ENCODE results near the gene ZDHHC12. TPM values are rescaled to one million over a fixed set of nuclear protein-coding genes. Genes with fewer than 3 reads are reported as not detected.
"Not testable (repeated sequence)": the region's sequence is repeated elsewhere in the genome, so short reads cannot be mapped to it uniquely, and the experiment has no call there.

Gene ZDHHC12
- total RNA-seq, 1 donor from 2014 or later = 7.4 TPM

DNA sequence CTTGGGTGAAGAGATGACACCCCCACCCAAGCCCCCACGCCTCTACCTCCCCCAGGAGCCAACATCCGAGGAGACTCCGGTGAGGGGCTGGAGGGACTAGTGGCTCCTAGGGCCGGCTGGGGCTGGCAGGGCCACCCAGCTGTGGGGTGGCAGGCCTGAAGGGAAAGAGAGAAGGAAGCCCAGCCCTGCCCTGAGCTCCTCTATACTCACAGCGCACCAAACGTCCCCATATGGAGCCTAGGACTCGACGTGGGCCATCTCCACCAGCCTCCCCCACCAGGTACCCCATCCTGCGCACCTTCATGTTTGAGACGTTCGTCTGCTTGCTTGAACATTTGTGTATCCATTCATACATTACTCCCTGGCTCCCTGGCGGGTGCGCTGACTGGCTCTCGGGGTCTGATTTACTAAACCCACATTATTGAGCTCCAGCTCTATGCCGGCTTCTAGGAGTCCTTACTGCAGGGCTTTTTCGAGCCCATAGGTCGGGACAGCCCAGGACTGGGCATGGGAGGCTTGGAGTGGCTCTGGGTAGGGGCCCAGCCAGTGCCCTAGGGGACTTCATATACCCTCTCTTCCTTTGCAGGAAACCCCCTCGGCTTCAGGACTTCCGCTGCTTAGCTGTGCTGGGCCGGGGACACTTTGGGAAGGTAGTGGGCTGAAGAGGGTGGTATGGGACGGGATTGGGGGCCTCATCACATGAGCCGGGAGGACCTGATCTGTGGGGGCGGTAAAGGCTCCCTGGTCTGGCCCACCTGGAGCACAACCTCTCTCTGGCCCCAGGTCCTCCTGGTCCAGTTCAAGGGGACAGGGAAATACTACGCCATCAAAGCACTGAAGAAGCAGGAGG, 9.1 kb downstream of the ZDHHC12 start:
- DNase-seq (ENCODE audit: low spot score) = no peak
- intact Hi-C loops (cut with DNase I) = no loop called here

DNA sequence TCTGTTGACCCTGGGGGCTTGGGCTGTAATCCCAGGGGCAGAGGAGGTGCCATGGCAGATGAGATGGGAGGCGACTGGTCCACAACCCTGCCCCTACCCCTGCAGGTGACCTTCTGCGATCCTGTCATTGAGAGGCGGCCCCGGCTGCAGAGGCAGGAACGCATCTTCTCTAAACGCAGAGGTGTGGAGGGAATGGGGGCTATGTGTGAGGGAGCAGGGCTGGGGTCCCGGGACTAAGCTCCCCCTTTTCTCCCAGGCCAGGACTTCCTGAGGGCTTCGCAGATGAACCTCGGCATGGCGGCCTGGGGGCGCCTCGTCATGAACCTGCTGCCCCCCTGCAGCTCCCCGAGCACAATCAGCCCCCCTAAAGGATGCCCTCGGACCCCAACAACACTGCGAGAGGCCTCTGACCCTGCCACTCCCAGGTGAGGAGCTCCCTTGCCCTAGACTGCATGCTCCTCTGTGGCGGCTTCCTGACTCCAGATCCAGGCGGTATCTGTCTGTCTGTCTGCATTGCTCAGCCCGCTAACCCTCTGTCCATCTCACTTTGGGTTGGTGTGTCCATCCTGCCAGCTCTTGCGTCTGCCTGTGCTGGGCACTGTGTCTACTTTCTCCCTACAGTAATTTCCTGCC, 9.9 kb downstream of the ZDHHC12 start:
- DNase-seq (ENCODE audit: low spot score) = no peak
- intact Hi-C loops (cut with DNase I) = no loop called here

DNA sequence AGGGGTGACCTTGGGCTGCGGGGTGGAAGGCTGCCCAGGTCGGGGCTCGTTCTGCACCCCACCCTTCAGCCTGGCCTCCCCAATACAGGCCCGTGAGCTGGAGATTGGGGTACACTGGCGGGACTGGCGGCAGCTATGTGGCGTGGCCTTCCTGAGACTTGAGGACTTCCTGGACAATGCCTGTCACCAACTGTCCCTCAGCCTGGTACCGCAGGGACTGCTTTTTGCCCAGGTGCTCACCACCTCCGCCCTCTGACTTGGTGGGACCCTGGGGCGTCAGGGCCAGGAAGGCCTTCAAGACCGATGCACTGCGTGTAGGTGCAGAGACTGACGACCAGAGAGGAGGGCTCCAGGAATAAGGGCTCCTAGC, 10.5 kb downstream of the ZDHHC12 start:
- intact Hi-C loops (cut with DNase I) = no loop called here
- DNase-seq (ENCODE audit: low spot score) = peak; percentile 54

DNA sequence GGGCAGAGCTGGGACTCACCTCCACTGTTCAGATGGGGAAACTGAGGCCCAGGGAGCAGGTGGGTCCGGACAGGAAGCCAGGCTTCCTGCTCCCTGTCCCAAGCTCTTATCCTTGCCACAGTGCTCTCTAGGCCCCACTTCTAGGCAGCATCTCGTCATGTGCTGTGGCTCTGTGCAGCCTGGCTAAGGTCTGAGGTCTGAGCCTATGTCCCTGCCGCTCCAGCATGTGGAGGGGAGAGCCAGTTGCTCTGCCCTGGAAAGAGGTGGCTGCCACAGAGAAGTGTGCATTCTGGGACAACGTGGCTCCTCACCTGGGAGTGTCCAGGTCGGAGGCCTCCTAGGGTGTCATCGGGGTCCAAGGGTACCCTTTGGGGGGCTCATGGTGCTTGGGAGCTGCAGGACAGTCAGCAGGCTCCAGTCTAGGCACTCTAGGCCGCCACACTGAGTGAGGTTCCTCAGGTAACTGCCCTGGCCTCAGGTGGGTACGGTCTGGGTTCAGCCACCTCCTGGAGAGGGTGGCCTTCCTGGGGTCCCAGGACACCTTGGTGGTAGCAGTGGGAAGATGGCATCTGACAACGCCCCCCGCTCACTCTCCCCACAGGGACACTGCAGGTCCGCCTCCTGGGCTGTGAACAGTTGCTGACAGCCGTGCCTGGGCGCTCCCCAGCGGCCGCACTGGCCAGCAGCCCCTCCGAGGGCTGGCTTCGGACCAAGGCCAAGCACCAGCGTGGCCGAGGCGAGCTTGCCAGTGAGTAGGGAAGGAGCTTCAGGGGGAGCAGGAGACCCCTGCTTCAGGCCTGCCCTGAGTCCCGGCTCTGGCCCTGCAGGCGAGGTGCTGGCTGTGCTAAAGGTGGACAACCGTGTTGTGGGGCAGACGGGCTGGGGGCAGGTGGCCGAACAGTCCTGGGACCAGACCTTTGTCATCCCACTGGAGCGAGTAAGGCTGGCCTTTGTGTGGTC, 11.2 kb downstream of the ZDHHC12 start:
- DNase-seq (ENCODE audit: low spot score) = no peak
- intact Hi-C loops (cut with DNase I) = no loop called here

DNA sequence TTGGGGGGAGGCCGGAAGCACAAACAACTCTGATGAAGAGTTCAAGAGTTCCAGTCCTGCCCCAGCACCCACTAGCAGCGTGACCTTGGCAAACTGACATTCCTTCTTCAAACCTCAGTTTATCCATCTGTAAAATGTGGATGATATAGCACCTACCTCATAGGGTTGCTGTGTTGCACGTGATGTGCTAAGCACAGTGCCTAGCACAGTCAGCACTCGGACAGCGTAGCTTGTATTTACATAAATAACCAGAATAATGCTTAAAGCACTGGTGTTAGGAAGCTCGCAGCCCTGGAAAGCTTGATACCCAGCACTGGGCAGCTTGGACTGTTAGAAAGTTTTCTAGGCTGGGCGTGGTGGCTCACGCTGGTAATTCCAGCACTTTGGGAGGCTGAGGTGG, 16.5 kb downstream of the ZDHHC12 start:
- intact Hi-C loops (cut with DNase I) = no loop called here
- DNase-seq (ENCODE audit: low spot score) = no peak

DNA sequence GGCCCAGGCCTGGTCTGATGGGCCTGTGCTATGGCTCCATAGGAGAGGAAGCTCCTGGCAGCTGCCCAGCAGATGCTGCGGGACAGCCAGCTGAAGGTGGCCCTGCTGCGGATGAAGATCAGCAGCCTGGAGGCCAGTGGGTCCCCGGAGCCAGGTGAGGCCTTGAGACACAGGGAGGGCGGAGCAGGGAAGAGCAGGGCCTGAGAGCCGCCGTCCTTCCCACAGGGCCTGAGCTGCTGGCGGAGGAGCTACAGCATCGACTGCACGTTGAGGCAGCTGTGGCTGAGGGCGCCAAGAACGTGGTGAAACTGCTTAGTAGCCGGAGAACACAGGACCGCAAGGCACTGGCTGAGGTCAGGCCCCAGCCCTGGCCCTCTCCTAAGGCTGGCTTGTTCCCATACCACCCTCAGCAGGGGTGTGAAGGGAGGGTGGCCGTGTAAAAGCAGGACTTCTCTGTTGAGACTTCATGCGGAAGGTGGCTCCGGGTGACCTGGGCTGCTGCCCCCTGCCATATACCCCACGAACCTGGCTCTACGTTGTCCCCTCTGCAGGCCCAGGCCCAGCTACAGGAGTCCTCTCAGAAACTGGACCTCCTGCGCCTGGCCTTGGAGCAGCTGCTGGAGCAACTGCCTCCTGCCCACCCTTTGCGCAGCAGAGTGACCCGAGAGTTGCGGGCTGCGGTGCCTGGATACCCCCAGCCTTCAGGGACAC, 17.1 kb downstream of the ZDHHC12 start:
- DNase-seq (ENCODE audit: low spot score) = peak; percentile 66
- intact Hi-C loops (cut with DNase I) = no loop called here

DNA sequence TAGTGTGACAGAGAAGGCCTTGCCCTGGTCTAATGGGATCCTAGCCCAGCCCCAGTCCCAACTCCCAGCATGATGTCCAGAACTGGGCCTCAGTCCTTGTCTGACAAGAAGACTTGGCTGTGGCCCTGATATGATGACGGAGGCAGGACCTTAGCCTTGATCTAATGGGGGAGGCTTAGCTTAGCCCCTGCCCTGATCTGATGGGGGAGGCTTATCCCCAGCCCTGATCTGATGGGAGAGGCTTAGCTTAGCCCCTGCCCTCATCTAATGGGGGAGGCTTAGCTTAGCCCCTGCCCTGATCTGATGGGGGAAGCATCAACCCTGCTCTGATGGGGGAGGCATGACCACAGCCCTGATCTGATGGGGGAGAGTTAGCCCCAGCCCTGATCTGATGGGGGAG, 17.9 kb downstream of the ZDHHC12 start:
- intact Hi-C loops (cut with DNase I) = no loop called here
- DNase-seq (ENCODE audit: low spot score) = peak; percentile 49

DNA sequence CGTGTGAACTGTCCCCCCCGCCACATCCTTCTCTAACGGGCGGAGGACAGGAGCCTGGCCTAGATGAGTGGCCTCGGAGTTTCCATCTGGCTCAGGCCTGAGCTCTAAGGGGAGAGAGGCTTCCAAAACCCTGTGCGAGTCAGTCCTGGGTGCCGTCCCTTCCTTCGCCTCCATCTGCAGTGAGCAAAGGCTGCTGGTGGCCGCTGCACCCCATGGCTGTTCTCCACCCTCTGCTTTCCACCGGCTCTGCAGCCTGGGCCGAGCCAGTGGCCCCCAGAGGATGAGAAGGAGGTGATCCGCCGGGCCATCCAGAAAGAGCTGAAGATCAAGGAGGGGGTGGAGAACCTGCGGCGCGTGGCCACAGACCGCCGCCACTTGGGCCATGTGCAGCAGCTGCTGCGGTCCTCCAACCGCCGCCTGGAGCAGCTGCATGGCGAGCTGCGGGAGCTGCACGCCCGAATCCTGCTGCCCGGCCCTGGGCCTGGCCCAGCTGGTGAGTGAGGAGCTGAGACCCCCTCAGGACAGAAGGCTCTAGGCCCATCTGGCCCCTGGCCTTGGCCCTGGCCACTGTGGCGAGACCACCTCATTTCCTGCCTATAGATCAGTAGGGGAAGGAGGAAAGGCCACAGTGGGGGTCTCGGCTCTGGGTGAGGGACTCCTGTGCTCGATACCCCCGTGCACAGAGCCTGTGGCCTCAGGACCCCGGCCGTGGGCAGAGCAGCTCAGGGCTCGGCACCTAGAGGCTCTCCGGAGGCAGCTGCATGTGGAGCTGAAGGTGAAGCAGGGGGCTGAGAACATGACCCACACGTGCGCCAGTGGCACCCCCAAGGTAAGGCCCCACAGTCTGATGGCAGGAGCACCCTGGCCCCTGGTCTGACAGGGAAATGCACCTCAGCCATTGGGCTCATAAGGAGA, 18.6 kb downstream of the ZDHHC12 start:
- intact Hi-C loops (cut with DNase I) = no loop called here
- DNase-seq (ENCODE audit: low spot score) = peak; percentile 49

DNA sequence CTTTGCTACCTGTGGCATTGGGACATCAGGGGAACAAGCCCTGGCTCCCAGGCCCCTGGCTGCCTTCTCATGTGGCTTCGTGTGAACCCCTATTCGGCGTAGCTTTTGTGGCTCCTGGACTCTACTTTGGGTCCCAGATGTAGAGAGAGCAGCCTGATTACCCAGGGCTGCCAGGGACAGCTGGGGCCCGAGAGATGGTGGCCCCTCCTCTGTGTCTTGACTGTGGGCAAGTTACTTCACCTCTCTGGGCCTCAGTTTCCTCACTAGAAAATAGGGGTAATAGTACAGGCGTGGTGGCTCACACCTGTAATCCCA, 19.6 kb downstream of the ZDHHC12 start:
- intact Hi-C loops (cut with DNase I) = loop anchor here (5.0 kb wide), 2 partner anchors 67 to 113 kb away; partner anchors contain the start of gene ENDOG

DNA sequence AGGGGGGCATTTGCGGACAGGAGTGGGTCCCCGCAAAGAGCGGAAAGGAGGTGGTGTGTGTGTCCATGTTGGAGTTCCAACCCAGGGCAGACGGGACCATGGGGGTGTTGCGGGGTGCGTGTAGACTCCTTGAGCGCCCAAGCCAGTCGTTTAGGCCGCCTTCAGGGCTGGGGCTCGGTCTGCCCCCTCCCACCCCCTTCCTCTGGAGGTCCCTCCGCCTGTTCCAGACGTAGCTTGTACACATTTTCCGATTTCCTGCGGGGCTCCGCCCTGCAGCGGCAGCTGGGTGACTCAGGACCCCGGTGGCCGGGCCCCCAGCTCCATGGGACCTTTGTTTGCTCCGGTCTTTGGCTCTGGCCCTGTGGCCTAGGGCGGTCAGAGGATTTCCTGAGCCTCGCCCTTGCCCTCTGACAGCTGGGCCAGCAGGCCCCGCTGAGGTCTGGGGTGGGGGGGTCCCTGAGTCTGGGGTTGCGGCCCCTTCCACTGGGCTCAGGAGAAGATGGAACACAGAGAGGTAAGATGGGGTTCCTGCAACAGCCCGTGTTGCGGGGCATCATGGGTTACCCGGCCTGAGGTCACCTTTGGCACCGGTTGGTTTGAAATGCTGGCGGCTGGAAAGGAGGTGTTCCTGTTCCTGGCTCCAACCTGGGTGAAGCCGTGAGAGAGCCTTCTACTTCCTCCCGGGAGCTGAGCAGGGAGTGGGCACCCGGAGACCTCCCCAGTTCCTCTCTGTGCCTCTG, 20.1 kb downstream of the ZDHHC12 start:
- intact Hi-C loops (cut with DNase I) = loop anchor here (2.0 to 5.0 kb wide), 3 partner anchors 15 to 114 kb away; partner anchors contain the start of genes ENDOG and SET
- no peak for DNase-seq (ENCODE audit: low spot score)

More for the DNA sequence above, 19.6 kb downstream of the ZDHHC12 start:
- DNase-seq (ENCODE audit: low spot score) = no peak

DNA sequence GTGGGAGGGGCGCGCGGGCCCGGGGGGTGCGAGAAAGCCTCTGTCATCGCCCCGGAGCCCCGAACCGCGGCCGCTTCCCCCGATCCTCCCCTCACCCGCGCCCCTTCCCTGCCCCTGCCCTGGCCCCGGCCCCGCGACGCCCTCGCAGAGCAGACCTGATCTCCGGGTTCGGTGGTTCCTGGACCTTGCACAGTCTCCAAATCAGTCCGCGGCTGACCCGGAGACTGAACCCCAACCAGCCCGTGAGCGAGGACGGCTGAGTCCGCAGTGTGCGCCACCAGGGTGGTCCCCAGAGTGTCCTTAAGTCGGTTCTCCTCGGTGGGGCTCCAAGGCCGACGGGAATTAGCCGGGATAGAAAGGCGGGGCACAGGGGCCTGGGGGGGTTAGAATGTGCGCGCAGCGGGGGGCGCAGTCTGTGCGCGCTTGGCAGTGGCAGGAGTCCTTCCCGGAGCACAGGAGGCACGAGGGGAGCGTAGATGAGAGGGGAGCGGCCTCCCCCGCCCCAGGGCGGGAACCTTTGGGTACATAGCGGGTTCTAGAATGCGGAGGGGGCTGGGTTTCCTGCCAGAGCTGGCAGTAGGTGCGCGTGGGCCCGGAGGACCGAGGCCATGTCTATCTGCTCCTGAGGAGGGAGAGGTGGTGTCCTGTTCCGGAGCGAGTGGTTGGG, 20.8 kb downstream of the ZDHHC12 start:
- no peak for DNase-seq (ENCODE audit: low spot score)
- intact Hi-C loops (cut with DNase I) = loop anchor here (2.0 to 5.0 kb wide), 3 partner anchors 14 to 114 kb away; partner anchors contain the start of genes ENDOG and SET

DNA sequence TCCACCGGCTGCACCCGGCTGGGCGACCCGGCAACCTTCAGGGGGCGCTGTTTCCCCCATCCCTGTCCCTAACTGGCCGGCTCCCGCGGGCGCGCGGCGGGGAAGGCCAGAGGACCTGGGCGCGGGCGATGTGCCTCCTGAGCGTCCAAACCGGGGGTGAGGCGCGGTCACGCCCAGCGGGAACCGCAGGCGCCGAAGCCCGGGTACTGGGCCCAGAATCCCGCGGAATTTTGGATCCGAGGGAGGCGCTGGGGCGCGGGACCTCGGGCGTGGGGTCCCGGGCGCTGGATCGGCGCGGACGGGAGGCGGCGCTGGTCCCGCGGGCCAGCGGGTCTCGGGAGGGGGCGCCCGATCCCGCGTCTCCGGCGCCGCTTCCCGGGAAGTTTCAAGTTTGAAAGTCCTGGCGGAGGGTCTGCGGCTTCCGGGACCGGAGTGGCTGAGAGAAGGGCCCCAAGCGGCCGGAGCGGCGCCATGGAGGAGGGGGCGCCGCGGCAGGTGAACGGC, 21.4 kb downstream of the ZDHHC12 start, which contains the start of gene PKN3:
TSS of gene PKN3 (plus strand) at position 59 of the 504 bp plus-strand sequence. CDS start at position 472, 413 bp downstream.
- peak; percentile 93 for DNase-seq (ENCODE audit: low spot score)
- intact Hi-C loops (cut with DNase I) = loop anchor here (2.0 to 5.0 kb wide), 3 partner anchors 14 to 115 kb away; partner anchors contain the start of genes ENDOG and SET

DNA sequence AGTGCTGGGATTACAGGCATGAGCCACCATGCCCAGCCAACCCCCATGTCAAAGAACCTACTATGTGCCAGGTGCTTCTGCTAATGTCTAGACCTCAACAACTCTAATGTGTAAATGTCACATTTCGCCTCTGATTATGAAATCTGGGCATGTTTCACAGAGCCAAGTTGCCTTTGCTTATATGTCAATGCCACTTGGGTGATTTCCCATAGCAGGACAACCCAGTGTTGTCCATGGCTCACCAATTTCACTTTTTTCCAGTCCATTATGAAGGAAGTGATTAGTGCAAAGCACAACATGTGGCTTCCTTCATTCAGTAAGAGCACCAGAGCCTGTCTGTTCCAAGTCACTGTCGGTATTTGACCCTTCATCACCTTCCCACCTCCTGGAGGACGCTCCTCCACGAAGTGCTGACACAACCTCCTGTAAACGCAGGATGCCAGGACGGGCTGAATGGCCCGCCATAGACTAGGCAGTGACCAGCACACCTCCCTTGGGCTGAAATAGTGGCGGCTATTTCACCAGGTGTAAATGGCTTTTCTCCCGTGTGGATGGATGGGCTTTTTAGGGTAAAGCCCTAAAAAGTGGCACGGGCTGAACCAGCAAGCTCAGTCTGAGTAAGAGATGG, 22.6 kb downstream of the ZDHHC12 start:
- intact Hi-C loops (cut with DNase I) = loop anchor here (5.0 kb wide), 2 partner anchors 64 to 116 kb away; partner anchors contain the start of gene ENDOG
- DNase-seq (ENCODE audit: low spot score) = no peak

DNA sequence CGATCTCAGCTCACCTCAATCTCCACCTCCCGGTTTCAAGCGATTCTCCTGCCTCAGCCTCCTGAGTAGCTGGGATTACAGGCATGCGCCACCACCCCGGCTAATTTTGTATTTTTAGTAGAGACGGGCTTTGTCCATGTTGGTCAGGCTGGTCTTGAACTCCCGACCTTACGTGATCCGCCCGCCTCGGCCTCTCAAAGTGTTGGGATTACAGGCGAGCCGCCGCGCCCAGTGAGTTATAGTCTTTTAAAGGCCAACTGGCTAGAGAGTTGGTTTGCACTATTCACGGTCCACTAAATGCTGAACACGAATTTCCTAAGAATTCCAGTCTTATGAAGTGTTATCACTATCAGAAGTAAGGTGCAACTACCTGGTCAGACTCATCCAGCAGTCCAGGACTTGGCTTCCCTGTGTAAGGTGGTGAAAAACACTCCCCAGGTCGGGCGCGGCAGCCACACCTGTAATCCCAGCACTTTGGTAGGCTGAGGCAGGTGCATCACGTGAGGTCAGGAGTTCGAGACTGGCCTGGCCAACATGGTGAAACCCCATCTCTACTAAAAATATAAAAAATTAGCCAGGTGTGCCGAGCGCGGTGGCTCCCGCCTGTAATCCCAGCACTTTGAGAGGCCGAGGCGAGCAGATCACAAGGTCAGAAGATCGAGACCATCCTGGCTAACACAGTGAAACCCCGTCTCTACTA, 24.7 kb downstream of the ZDHHC12 start:
- DNase-seq (ENCODE audit: low spot score); intact Hi-C loops (cut with DNase I): not testable (repeated sequence)

DNA sequence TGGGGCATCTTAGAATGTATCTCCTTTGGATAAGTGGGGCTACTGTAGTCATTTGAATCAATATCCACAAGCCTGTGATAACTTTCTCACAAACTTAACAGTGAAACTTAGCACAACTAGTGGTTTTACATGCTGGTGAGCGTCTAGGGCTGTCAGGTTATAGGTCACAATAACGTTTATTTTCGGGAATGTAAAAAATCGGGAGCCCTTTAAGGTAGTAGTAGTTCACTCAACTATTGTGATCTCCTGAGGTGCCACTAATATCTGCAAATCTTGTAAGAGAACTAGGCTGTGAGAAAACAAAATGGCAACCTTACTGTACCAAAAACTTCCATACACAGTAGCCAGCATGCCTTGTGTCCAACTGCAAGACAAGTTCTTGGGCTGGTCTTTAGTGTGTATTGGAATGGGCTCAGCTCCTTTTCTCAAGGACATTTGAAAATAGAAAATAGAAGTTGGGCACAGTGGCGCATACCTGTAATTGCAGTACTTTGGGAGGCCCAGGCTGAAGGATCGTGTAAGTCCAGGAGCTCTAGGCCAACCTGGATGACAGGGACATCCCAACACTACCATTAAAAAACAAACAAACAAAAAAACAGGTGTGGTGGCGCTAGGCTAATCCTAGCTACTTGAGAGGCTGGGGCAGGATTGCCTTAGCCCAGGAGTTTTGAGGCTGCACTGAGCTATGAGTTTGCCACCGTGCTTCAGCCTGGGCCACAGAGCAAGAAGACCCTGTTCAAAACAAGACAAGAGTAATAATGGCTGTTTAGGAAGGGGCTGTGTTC, 26.8 kb downstream of the ZDHHC12 start:
- intact Hi-C loops (cut with DNase I) = no loop called here
- no peak for DNase-seq (ENCODE audit: low spot score)

All from cardiac septum (tissue), 1 donor.